Small intestine (tissue), 7 donors: ENCODE measurements around the gene NOTCH2. TPM values are rescaled to one million over a fixed set of nuclear protein-coding genes. Genes with fewer than 3 reads are reported as not detected.

ENCODE experiments used
- DNase-seq, 2 donors: peaks; one replicate each; pipeline versions ENCODE4 v3.0.0 to v3.0.0-alpha.2; 2013
- FAIRE-seq: peaks from 2 replicates; lab custom pipeline; 2012; peaks lifted over from hg19 to GRCh38; lab: Jason Lieb, UNC
- H3K27ac ChIP-seq, 3 donors: one replicate each; pipeline ENCODE4 v1.5.1; 2013; ENCODE audit warnings: low read length in 2 of 3, mild to moderate bottlenecking in 2 of 3, control low read depth in 1 of 3, inconsistent platforms in 1 of 3, low read depth in 1 of 3, moderate library complexity in 1 of 3
- H3K27me3 ChIP-seq, 3 donors: one replicate each; pipeline ENCODE4 v1.6.1; 2013; ENCODE audit warnings: low read length in 3 of 3, inconsistent platforms in 1 of 3; ENCODE audit not compliant: control insufficient read depth in 3 of 3, insufficient read depth in 3 of 3
- H3K36me3 ChIP-seq, 3 donors: one replicate each; pipeline ENCODE4 v1.6.1; 2013; ENCODE audit warnings: low read length in 3 of 3, inconsistent platforms in 1 of 3, low read depth in 1 of 3, mild to moderate bottlenecking in 1 of 3, moderate library complexity in 1 of 3; ENCODE audit not compliant: control insufficient read depth in 3 of 3, insufficient read depth in 2 of 3
- H3K4me1 ChIP-seq, 3 donors: one replicate each; pipeline ENCODE4 v1.6.1; 2013; ENCODE audit warnings: low read length in 2 of 3, inconsistent platforms in 1 of 3, low read depth in 1 of 3, mild to moderate bottlenecking in 1 of 3, moderate library complexity in 1 of 3; ENCODE audit not compliant: control insufficient read depth in 3 of 3, insufficient read depth in 2 of 3
- H3K4me3 ChIP-seq, 3 donors: one replicate each; pipeline ENCODE4 v1.5.1; 2013; ENCODE audit warnings: low read length in 3 of 3, control low read depth in 1 of 3, inconsistent platforms in 1 of 3, low read depth in 1 of 3, mild to moderate bottlenecking in 1 of 3, moderate library complexity in 1 of 3
- H3K9me3 ChIP-seq, 2 donors: one replicate each; pipeline ENCODE4 v1.6.1; 2013; ENCODE audit warnings: low read depth in 1 of 2, low read length in 1 of 2; ENCODE audit not compliant: control insufficient read depth in 2 of 2, insufficient read depth in 1 of 2
- WGBS, 3 donors: extraction: QIAGEN DNeasy Blood & Tissue Kit; methylation state at CpG; one replicate each; pipeline ENCODE4 v1.1.7; 2013; 5-methylcytosine and 5-hydroxymethylcytosine counted together
- polyA plus RNA-seq, 4 donors: library from polyadenylated mRNA; stranded (reverse) in 3 of 4; unstranded in 1 of 4; fragments of 200-250 nt in 3 of 4; fragments of 120-200 nt in 1 of 4; gene quantifications; one replicate each; pipeline versions ENCODE4 v1.2.1 to v1.2.3, GENCODE V29; 2013
- donor health status: healthy with polysubstance abuse.
- donor health status: control.
- donor health status: control.
- donor health status: Bipolar disorder and iron deficiency.
- donor health status: healthy.

Gene NOTCH2
- polyA plus RNA-seq, 4 donors = 0.54 to 19.2 (median 4.5) TPM

GRCh38 chr1:119964673-119965363 is 104.6 kb downstream of the NOTCH2 start:
- WGBS, 3 donors = 71 to 81% (median 76%) methylated on average over 1 of the region's 1 CpG
- no peak for DNase-seq
- Histone ChIP-seq H3K27ac (no peak overlapping the region), H3K27me3 (no peaks in the 10 kb centered on the region), H3K4me1 (no peaks in the 10 kb centered on the region), H3K4me3 (no peak overlapping the region), H3K36me3 (peaks cover 0 to 21% (median 7%) of the 10 kb centered on the region in 3 donors), H3K9me3 (no peaks in the 10 kb centered on the region)
- FAIRE-seq = no peak

GRCh38 chr1:119962296-119962968 is 107.0 kb downstream of the NOTCH2 start:
- whole genome bisulfite sequencing, 3 donors = 62 to 75% (median 74%) methylated on average over 5 of the region's 5 CpGs
- Histone ChIP-seq H3K4me3 (no peak overlapping the region), H3K27me3 (no peaks in the 10 kb centered on the region), H3K36me3 (peaks cover 0 to 14% (median 7%) of the 10 kb centered on the region in 3 donors), H3K4me1 (no peaks in the 10 kb centered on the region), H3K9me3 (no peaks in the 10 kb centered on the region), H3K27ac (no peak overlapping the region)
- DNase-seq (no peak), FAIRE-seq (no peak)

GRCh38 chr1:119960501-119960900 is 109.0 kb downstream of the NOTCH2 start:
- Histone ChIP-seq H3K36me3 (peaks cover 0 to 9% (median 5%) of the 10 kb centered on the region in 3 donors), H3K27ac (no peak overlapping the region), H3K27me3 (no peaks in the 10 kb centered on the region), H3K4me1 (no peaks in the 10 kb centered on the region), H3K4me3 (no peak overlapping the region), H3K9me3 (no peaks in the 10 kb centered on the region)
- 91 to 95% (median 92%) methylated on average over 4 of the region's 4 CpGs for WGBS, 3 donors
- FAIRE-seq (no peak), DNase-seq (no peak)

GRCh38 chr1:119959268-119960220 is 109.9 kb downstream of the NOTCH2 start:
- no peak for FAIRE-seq
- DNase-seq = no peak
- Histone ChIP-seq H3K27me3 (no peaks in the 10 kb centered on the region), H3K27ac (no peak overlapping the region), H3K4me1 (no peaks in the 10 kb centered on the region), H3K36me3 (peaks cover 0 to 6% (median 2%) of the 10 kb centered on the region in 3 donors), H3K9me3 (no peaks in the 10 kb centered on the region), H3K4me3 (no peak overlapping the region)
- 87 to 91% (median 88%) methylated on average over 7 of the region's 7 CpGs for WGBS, 3 donors

GRCh38 chr1:119958223-119958622 is 111.2 kb downstream of the NOTCH2 start:
- no peak overlapping the region for H3K27ac ChIP-seq
- DNase-seq (no peak), FAIRE-seq (no peak)
- WGBS, 3 donors = 60 to 67% (median 64%) methylated on average over 1 of the region's 1 CpG
- no peaks in the 10 kb centered on the region for H3K9me3 ChIP-seq
- H3K4me1 ChIP-seq = no peaks in the 10 kb centered on the region
- no peaks in the 10 kb centered on the region for H3K27me3 ChIP-seq
- peaks cover 0 to 5% (median 2%) of the 10 kb centered on the region in 3 donors for H3K36me3 ChIP-seq
- no peak overlapping the region for H3K4me3 ChIP-seq

GRCh38 chr1:119956306-119956705 is 113.2 kb downstream of the NOTCH2 start:
- FAIRE-seq (no peak), DNase-seq (no peak)
- H3K36me3 ChIP-seq = peaks cover 1 to 8% (median 5%) of the 10 kb centered on the region in 3 donors
- H3K4me3 ChIP-seq = no peak overlapping the region
- no peak overlapping the region for H3K27ac ChIP-seq
- no peaks in the 10 kb centered on the region for H3K4me1 ChIP-seq
- no peaks in the 10 kb centered on the region for H3K27me3 ChIP-seq
- 72 to 87% (median 74%) methylated on average over 2 of the region's 2 CpGs for WGBS, 3 donors
- no peaks in the 10 kb centered on the region for H3K9me3 ChIP-seq

GRCh38 chr1:119954476-119955422 is 114.7 kb downstream of the NOTCH2 start:
- Histone ChIP-seq H3K27me3 (no peaks in the 10 kb centered on the region), H3K27ac (no peak overlapping the region), H3K9me3 (no peaks in the 10 kb centered on the region), H3K4me1 (no peaks in the 10 kb centered on the region), H3K4me3 (no peak overlapping the region), H3K36me3 (peaks cover 1 to 15% (median 7%) of the 10 kb centered on the region in 3 donors)
- FAIRE-seq (no peak), DNase-seq (no peak)
- 86 to 93% (median 93%) methylated on average over 9 of the region's 9 CpGs for WGBS, 3 donors
